Stimulated activated CD4-positive, alpha-beta T cell treated with anti-CD3 and anti-CD28 coated beads, TNF-alpha, amount 100 ng/mL, for 4 hours (primary cell): ENCODE results near the gene BGN.

ENCODE experiments used
- DNase-seq, 3 experiments: peaks; one replicate each; pipeline ENCODE4 v3.0.0-alpha.2; 2020; ENCODE audit warnings: low read depth in 3 of 3

The BGN gene

GRCh38 chrX:153482376-153483015, 12.3 kb upstream of the BGN start:
- DNase-seq = no peak

GRCh38 chrX:153485396-153486080, 9.2 kb upstream of the BGN start:
- DNase-seq = no peak

GRCh38 chrX:153486171-153486570, 8.6 kb upstream of the BGN start:
- no peak for DNase-seq

- no peak for DNase-seq
Observed at GRCh38 chrX:153487590-153488071, 7.1 kb upstream of the BGN start.

- no peak for DNase-seq
Observed at GRCh38 chrX:153488231-153488914, 6.4 kb upstream of the BGN start.

- no peak for DNase-seq
Observed at GRCh38 chrX:153490217-153490930, 4.4 kb upstream of the BGN start.

GRCh38 chrX:153491351-153491914, 3.3 kb upstream of the BGN start:
- DNase-seq = no peak

- DNase-seq = no peak
Observed at GRCh38 chrX:153491918-153492317, 2.9 kb upstream of the BGN start.

GRCh38 chrX:153492543-153492942, 2.2 kb upstream of the BGN start:
- no peak for DNase-seq

GRCh38 chrX:153493085-153493484, 1.7 kb upstream of the BGN start:
- DNase-seq = no peak

GRCh38 chrX:153494061-153494460, 719 bp upstream of the BGN start:
- DNase-seq = no peak

- no peak for DNase-seq
Observed at GRCh38 chrX:153495362-153495751, 577 bp downstream of the BGN start.

GRCh38 chrX:153495903-153496589, 1.3 kb downstream of the BGN start:
- no peak for DNase-seq

- DNase-seq = no peak
Observed at GRCh38 chrX:153496590-153496959, 1.8 kb downstream of the BGN start.

- DNase-seq = no peak
Observed at GRCh38 chrX:153498453-153498852, 3.7 kb downstream of the BGN start.

GRCh38 chrX:153499341-153499740, 4.6 kb downstream of the BGN start:
- no peak for DNase-seq

- no peak for DNase-seq
Observed at GRCh38 chrX:153499876-153500275, 5.1 kb downstream of the BGN start.

GRCh38 chrX:153500676-153501280, 6.0 kb downstream of the BGN start:
- no peak for DNase-seq

GRCh38 chrX:153501530-153501929, 6.8 kb downstream of the BGN start:
- no peak for DNase-seq

GRCh38 chrX:153502131-153502530, 7.4 kb downstream of the BGN start:
- no peak for DNase-seq

GRCh38 chrX:153502796-153503195, 8.0 kb downstream of the BGN start:
- DNase-seq = no peak
